GM23338 (cell line): ENCODE measurements around the gene CCNF. TPM values are rescaled to one million over a fixed set of nuclear protein-coding genes. Genes with fewer than 3 reads are reported as not detected.

ENCODE experiments used
- ATAC-seq: fragments of 200-7000 bp; cut with Tn5 transposase; 3 replicates; pipeline ENCODE4 v1.9.1; 2020
- DNase-seq: peaks from one replicate; pipeline ENCODE4 v3.0.0-alpha.2; 2015; ENCODE audit warnings: low spot score
- H2AFZ ChIP-seq: fragments of 200-600 bp; sonication (generic); 2 replicates; pipeline ENCODE4 v1.8.0; 2016; ENCODE audit warnings: antibody characterized with exemption, mild to moderate bottlenecking, moderate library complexity
- H3F3A ChIP-seq: fragments of 200-600 bp; sonication (generic); replicated peaks from 2 replicates; pipeline ENCODE4 v1.8.0; 2017; ENCODE audit warnings: antibody characterized with exemption, mixed run types, low read depth
- H3K27ac ChIP-seq: fragments of 200-600 bp; sonication (generic); 2 replicates; pipeline ENCODE4 v1.6.1; 2016; ENCODE audit warnings: low read depth
- H3K27me3 ChIP-seq: fragments of 200-600 bp; sonication (generic); 2 replicates; pipeline ENCODE4 v1.8.0; 2016; ENCODE audit warnings: mild to moderate bottlenecking, mixed run types, moderate library complexity; ENCODE audit not compliant: insufficient read depth
- H3K36me3 ChIP-seq: fragments of 200-600 bp; sonication (generic); 2 replicates; pipeline ENCODE4 v1.8.0; 2016; ENCODE audit warnings: mild to moderate bottlenecking; ENCODE audit not compliant: insufficient read depth
- H3K4me1 ChIP-seq: fragments of 200-600 bp; sonication (generic); 2 replicates; pipeline ENCODE4 v1.8.0; 2016; ENCODE audit warnings: mild to moderate bottlenecking, moderate library complexity; ENCODE audit not compliant: insufficient read depth
- H3K4me2 ChIP-seq: fragments of 200-600 bp; sonication (generic); 2 replicates; pipeline ENCODE4 v1.7.1; 2017; ENCODE audit warnings: mixed run types
- H3K4me3 ChIP-seq: fragments of 200-600 bp; sonication (generic); 2 replicates; pipeline ENCODE4 v1.6.1; 2016; ENCODE audit warnings: mixed run types
- H3K79me2 ChIP-seq: fragments of 200-600 bp; sonication (generic); replicated peaks from 2 replicates; pipeline ENCODE4 v1.8.0; 2017; ENCODE audit warnings: mild to moderate bottlenecking; ENCODE audit not compliant: insufficient read depth
- H3K9me2 ChIP-seq: fragments of 200-600 bp; sonication (generic); 2 replicates; pipeline ENCODE4 v1.8.0; 2017; ENCODE audit not compliant: insufficient read depth
- H4K20me1 ChIP-seq: fragments of 200-600 bp; sonication (generic); replicated peaks from 2 replicates; pipeline ENCODE4 v1.8.0; 2017; ENCODE audit warnings: mild to moderate bottlenecking; ENCODE audit not compliant: insufficient read depth
- H3K27ac Mint-ChIP-seq: 2 replicates; pipeline ENCODE4 v1.8.0; 2020; ENCODE audit warnings: inconsistent platforms, mild to moderate bottlenecking, moderate library complexity, mixed read lengths
- H3K27me3 Mint-ChIP-seq: 3 replicates; pipeline ENCODE4 v1.8.0; 2022; ENCODE audit warnings: low read depth, mild to moderate bottlenecking, moderate library complexity, mixed read lengths, inconsistent platforms; ENCODE audit not compliant: insufficient read depth, poor library complexity
- H3K36me3 Mint-ChIP-seq: 3 replicates; pipeline ENCODE4 v1.8.0; 2021; ENCODE audit warnings: low read depth, mild to moderate bottlenecking, inconsistent platforms, moderate library complexity, mixed read lengths
- H3K4me1 Mint-ChIP-seq: 3 replicates; pipeline ENCODE4 v1.8.0; 2020; ENCODE audit warnings: mild to moderate bottlenecking, inconsistent platforms, mixed read lengths
- H3K4me3 Mint-ChIP-seq: 3 replicates; pipeline ENCODE4 v1.8.0; 2021; ENCODE audit warnings: moderate library complexity, mild to moderate bottlenecking, inconsistent platforms, mixed read lengths
- H3K9me3 Mint-ChIP-seq: 3 replicates; pipeline ENCODE4 v1.8.0; 2020; ENCODE audit warnings: moderate library complexity, mild to moderate bottlenecking, inconsistent platforms, mixed read lengths
- CREB1 ChIP-seq: fragments of 250-450 bp; sonication (Bioruptor Pico); IDR thresholded peaks from 2 replicates; pipeline ENCODE4 v1.5.0; 2020; ENCODE audit warnings: low read depth, mild to moderate bottlenecking, moderate library complexity
- CTCF ChIP-seq, 2 experiments: fragments of 200-600 bp in 1 of 2; sonication (generic) in 1 of 2; conservative IDR thresholded peaks; 2 replicates each; pipeline versions ENCODE4 v1.5.1 to v1.6.1; 2016 to 2017; ENCODE audit warnings: antibody characterized with exemption in 2 of 2, low read depth in 2 of 2, mild to moderate bottlenecking in 2 of 2, moderate library complexity in 1 of 2
- EZH2 ChIP-seq: fragments of 200-600 bp; sonication (generic); IDR thresholded peaks from one replicate; pipeline ENCODE4 v1.8.0; 2017; ENCODE audit warnings: antibody characterized with exemption, mild to moderate bottlenecking, low read depth; ENCODE audit not compliant: unreplicated experiment
- EZH2phosphoT487 ChIP-seq: fragments of 200-600 bp; sonication (generic); IDR thresholded peaks from one replicate; pipeline ENCODE4 v1.8.1; 2018; ENCODE audit warnings: antibody characterized with exemption; ENCODE audit not compliant: unreplicated experiment
- JUNB ChIP-seq: IDR thresholded peaks from one replicate; pipeline ENCODE4 v1.6.1; 2016; ENCODE audit warnings: antibody characterized with exemption; ENCODE audit not compliant: unreplicated experiment
- NANOG ChIP-seq: IDR thresholded peaks from 2 replicates; pipeline ENCODE4 v1.6.1; 2016; ENCODE audit warnings: antibody characterized with exemption, borderline replicate concordance
- POLR2AphosphoS5 ChIP-seq: IDR thresholded peaks from 2 replicates; pipeline ENCODE4 v1.6.1; 2016; ENCODE audit warnings: antibody characterized with exemption, low read depth
- REST ChIP-seq: IDR thresholded peaks from one replicate; pipeline ENCODE4 v1.6.1; 2018; ENCODE audit warnings: antibody characterized with exemption; ENCODE audit not compliant: unreplicated experiment
- STAT1 ChIP-seq: IDR thresholded peaks from one replicate; pipeline ENCODE4 v1.6.1; 2016; ENCODE audit warnings: antibody characterized with exemption; ENCODE audit not compliant: unreplicated experiment
- ZNF114 ChIP-seq: fragments of 250-450 bp; sonication (Bioruptor Pico); IDR thresholded peaks from 2 replicates; pipeline ENCODE4 v1.5.0; 2020; ENCODE audit warnings: mild to moderate bottlenecking, moderate library complexity
- polyA plus RNA-seq: library from polyadenylated mRNA; unstranded; fragments of >200 nt; fragmentation: Nextera tagmentation; extraction: Ambion mirVana; gene quantifications from 2 replicates; pipeline ENCODE4 v1.2.1, GENCODE V29; 2016
- total RNA-seq: library from RNA; depleted of rRNA; stranded (reverse); fragments of >200 nt; shearing (Covaris generic); gene quantifications from 2 replicates; pipeline ENCODE4 v1.2.3, GENCODE V29; 2014
- TF ChIP-seq, protein P1 (sequence below): IDR thresholded peaks from 2 replicates; pipeline ENCODE4 v1.6.1; 2016; ENCODE audit warnings: antibody characterized with exemption

Gene CCNF
- total and polyA plus RNA-seq, 2 experiments from 2014 or later, result 21.2 to 54.2 TPM

DNA sequence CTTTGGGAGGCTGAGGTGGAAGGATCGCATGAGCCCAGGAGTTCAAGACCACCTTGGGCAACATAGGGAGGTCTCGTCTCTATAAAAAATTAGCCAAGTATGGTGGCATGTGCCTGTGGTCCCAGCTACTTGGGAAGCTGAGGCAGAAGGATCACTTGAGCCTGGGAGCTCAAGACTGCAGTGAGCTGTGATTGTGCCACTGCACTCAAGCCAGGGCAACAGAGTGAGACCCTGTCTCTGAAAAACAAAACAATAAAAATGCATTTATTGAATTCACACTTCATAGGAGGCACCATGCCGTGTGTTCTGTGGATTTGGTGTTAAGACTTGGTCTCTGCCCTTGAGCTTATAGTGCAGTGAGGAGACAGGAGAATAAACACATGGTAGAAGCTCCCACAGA, 48.1 kb downstream of the CCNF start:
- ATAC-seq (no peak), DNase-seq (no peak)
- Mint-ChIP-seq H3K36me3 (no peaks in the 10 kb centered on the region; the same call in 2 of the 3 replicates), H3K27me3 (peaks cover 29% of the 10 kb centered on the region), H3K9me3 (no peaks in the 10 kb centered on the region), H3K4me1 (peaks cover 10% of the 10 kb centered on the region; the same call in 2 of the 3 replicates), H3K27ac (no peak overlapping the region), H3K4me3 (no peak overlapping the region; the same call in 2 of the 3 replicates)
- H3K4me2 ChIP-seq, result no peak overlapping the region
- no peak overlapping the region for H3K27ac ChIP-seq
- H3K9me2 ChIP-seq, result no peaks in the 10 kb centered on the region
- peaks cover 35% of the 10 kb centered on the region for H3K27me3 ChIP-seq
- H4K20me1 ChIP-seq, result peaks cover 32% of the 10 kb centered on the region
- H3F3A ChIP-seq, result peaks cover 16% of the 10 kb centered on the region
- no peak overlapping the region for H3K4me3 ChIP-seq
- no peak for TF ChIP-seq JUNB
- no peak for TF ChIP-seq CREB1 (CRISPR knock-in tag)
- no peak for TF ChIP-seq NANOG
- TF ChIP-seq POLR2AphosphoS5, result no peak
- peaks cover 17% of the 10 kb centered on the region for H3K79me2 ChIP-seq
- peaks cover 8% of the 10 kb centered on the region for H3K4me1 ChIP-seq
- H3K36me3 ChIP-seq, result no peaks in the 10 kb centered on the region
- no peak overlapping the region for H2AFZ ChIP-seq

DNA sequence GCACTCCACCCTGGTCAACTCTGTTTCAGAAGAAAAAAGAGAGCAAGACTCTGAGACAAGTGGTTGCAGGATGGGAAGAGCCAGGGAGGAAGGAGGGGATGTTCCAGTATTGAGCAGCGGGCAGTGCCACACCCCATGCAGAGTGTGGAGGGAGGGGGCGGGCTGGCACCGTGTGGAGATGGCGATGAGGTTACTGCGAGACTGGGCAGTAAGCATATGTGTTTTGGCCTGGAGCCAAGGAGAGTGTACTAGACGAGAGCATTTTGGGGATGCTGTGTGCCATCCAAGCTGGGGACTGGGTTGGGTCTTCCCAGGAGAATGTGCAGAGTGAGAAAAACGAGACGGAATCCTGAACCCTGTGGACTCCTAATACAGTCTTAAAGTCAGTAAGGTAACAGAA, 49.0 kb downstream of the CCNF start:
- H3K4me1 Mint-ChIP-seq, result peaks cover 7% of the 10 kb centered on the region; the same call in 2 of the 3 replicates
- H3K4me3 Mint-ChIP-seq, result no peak overlapping the region
- H3F3A ChIP-seq, result peaks cover 9% of the 10 kb centered on the region
- no peak overlapping the region for H2AFZ ChIP-seq
- no peaks in the 10 kb centered on the region for H3K9me2 ChIP-seq
- peaks cover 8% of the 10 kb centered on the region for H3K4me1 ChIP-seq
- peaks cover 17% of the 10 kb centered on the region for H3K79me2 ChIP-seq
- H3K36me3 Mint-ChIP-seq, result no peaks in the 10 kb centered on the region; the same call in 1 of the 3 replicates
- no peaks in the 10 kb centered on the region for H3K36me3 ChIP-seq
- no peaks in the 10 kb centered on the region for H3K9me3 Mint-ChIP-seq
- H3K4me2 ChIP-seq, result no peak overlapping the region
- no peak overlapping the region for H3K27ac ChIP-seq
- H3K27me3 Mint-ChIP-seq, result peaks cover 24% of the 10 kb centered on the region
- ATAC-seq, result no peak
- peaks cover 32% of the 10 kb centered on the region for H4K20me1 ChIP-seq
- peaks cover 25% of the 10 kb centered on the region for H3K27me3 ChIP-seq
- H3K27ac Mint-ChIP-seq, result no peak overlapping the region
- no peak overlapping the region for H3K4me3 ChIP-seq
- DNase-seq, result no peak
- TF ChIP-seq STAT1 (no peak), REST (no peak), POLR2AphosphoS5 (no peak), CREB1 (CRISPR knock-in tag) (no peak), NANOG (no peak), ZNF114 (CRISPR knock-in tag) (no peak), CTCF (conservative IDR thresholded peaks at IDR 0.05; ENCODE audit: low read depth in 2 of 2) (no peak), JUNB (no peak), EZH2phosphoT487 (no peak), EZH2 (no peak)
- TF ChIP-seq, protein P1, sequence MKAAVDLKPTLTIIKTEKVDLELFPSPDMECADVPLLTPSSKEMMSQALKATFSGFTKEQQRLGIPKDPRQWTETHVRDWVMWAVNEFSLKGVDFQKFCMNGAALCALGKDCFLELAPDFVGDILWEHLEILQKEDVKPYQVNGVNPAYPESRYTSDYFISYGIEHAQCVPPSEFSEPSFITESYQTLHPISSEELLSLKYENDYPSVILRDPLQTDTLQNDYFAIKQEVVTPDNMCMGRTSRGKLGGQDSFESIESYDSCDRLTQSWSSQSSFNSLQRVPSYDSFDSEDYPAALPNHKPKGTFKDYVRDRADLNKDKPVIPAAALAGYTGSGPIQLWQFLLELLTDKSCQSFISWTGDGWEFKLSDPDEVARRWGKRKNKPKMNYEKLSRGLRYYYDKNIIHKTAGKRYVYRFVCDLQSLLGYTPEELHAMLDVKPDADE, result no peak
